Measurements from ENCODE around the gene ACSM6.

Gene ACSM6

DNA sequence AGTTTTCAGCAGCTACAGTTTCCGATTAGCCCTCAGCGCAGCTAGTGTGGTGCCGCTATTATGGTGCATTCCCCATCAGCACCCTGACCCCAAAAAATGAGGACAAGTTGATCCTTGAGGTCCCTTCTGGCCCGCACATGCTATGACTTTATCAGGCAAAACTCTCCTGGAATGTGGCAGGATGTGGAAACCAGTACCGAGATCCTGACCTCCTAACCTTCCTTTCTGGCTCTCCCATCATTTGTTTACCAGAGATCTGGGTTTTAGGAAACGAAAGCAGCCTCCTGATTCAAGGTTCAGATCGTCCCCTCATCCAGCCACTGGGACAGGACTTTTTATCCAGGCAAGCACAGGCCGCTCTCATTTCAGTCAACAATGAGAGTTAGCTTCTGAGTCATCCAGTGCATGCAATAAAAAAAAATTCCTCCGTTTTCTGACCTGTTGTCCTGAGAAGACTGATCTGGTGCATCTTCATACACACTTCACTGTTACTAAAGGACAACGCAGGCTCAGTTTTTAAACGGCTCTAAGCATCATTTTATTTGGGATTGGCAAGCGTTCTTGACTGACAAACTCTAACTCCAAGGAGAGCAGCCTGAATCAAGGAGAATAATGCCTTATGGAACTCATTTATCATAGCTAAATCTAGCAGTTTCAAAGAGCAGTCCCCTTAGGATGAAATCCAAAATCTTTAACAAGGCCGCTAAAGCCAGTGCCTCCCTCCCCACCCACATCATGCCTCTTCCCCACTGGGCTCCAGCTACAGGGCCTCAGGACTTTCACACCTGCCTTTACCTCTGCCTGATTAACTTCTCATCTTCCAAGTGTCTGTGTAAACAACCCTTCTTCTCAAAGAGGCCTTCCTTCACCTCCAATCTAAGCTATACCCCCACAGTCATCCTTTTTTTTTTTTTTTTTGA lies 79.6 kb downstream of the ACSM6 start:
- no peak for DNase-seq

DNA sequence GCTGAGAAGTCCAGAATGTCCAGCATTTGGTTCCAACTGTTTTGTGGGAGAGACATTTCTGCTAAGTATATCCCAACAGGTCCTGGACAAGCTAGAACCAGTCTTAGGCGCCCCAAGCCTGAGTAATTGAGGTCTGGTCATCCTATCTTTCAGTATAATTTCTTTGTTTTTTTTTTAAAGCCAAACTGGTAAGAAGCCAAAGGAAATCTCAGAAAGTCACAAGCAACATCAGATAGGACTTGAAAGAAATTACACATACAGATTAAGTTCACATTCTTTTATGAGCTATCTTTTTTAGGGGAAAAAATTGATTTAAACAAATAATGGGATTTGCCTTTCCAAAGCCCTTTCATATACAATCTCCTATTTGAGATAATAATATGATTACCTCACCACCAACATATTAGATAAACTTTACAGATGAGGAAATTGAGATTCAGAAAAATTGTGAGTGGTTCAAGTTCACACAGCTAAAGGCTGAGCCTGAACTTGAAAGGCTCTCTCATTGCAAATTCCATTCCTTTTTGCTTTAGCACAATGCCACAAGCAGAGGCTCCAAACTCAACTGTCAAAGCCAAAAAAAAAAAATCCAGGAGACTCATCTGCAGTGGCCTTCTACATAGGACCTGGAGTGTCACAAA lies 81.8 kb downstream of the ACSM6 start:
- DNase-seq = no peak

DNA sequence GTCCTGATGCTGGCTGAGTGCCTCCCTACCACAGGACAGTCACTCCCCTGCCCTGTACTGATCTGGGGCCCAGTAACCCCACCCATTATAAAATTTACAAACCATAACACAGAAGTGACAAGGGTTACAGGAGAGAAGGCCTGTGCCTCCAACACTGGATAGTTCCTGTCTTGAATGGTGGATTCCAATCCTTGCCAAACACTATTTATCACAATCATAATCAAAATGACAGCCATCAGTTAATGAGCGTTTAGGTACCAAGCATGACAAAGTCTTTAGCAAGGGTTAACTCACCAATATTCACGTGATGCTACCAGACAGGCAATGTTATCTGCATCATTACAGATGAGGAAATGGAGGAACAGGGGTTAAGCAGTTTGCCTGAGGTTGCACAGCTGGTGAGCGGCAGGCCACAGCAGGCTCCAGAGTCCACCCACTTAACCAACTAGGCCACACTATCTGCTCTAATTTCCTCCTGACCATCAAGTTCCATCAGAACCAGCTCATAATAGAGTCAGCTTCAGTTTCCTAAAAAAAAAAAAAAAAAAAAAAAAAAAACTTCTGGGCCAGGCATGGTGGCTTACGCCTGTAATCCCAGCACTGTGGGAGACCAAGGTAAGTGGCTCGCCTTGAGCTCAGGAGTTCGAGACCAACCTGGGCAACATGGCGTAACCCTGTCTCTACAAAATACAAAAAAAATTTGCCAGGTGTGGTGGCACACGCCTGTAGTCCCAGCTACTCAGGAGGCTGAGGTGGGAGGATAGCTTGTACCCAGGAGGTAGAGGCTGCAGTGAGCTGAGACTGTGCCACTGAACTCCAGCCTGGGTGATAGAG lies 82.5 kb downstream of the ACSM6 start:
- no peak for DNase-seq

DNA sequence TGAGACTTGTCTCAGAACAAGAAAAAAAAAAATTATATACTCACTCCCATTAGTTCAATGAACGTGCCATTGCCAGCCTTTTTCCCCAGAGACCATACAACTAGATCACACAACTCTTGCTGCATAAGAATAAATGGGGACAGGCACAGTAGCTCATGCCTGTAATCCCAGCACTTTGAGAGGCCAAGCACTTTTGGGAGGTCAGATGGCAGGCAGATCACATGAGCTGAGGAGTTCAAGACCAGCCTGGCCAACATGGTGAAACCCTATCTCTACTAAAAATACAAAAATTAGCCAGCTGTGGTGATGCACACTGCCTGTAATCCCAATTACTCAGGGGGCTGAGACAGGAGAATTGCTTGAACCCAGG lies 83.1 kb downstream of the ACSM6 start:
- DNase-seq = no peak

GRCh38 chr10:95277614-95278013 lies 83.6 kb downstream of the ACSM6 start:
- no peak for DNase-seq
